A549 (cell line): ENCODE data around the gene CACNB1. TPM values are rescaled to one million over a fixed set of nuclear protein-coding genes. Genes with fewer than 3 reads are reported as not detected.

Source experiments
- ATAC-seq, 2 experiments: fragments of 200-7000 bp in 1 of 2; fragments of >200 bp in 1 of 2; cut with Nextera tagmentation in 1 of 2; cut with Tn5 transposase in 1 of 2; 3 replicates each; pipeline versions ENCODE4 v1.8.0 to v1.9.1; 2018 to 2020; ENCODE audit warnings: mild to moderate bottlenecking in 1 of 2, moderate library complexity in 1 of 2
- CTCF ChIA-PET: fragments of 300-600 bp; sonication (Branson Sonifier 250); formaldehyde crosslinking; extraction: SDS; loops from one replicate; lab custom pipeline; 2021; ENCODE audit warnings: antibody characterized with exemption, inconsistent platforms; lab: Yijun Ruan, JAX
- POLR2A ChIA-PET: fragments of 350-600 bp; formaldehyde crosslinking; extraction: SDS; loops from one replicate; lab custom pipeline; 2021; ENCODE audit warnings: antibody characterized with exemption, inconsistent platforms; lab: Yijun Ruan, JAX
- DNase-seq, 2 experiments: peaks; one replicate each; pipeline versions ENCODE4 v3.0.0 to v3.0.0-alpha.2; 2011 to 2016; ENCODE audit warnings: low read depth in 1 of 2, low spot score in 1 of 2
- FAIRE-seq: peaks from 2 replicates; lab custom pipeline; 2011; peaks lifted over from hg19 to GRCh38; lab: Jason Lieb, UNC
- H3K27ac ChIP-seq, 2 experiments: fragments of >200 bp; sonication (Bioruptor Twin); formaldehyde crosslinking; 3 replicates each; pipeline ENCODE4 v1.5.1; 2016 to 2017
- H3K4me1 ChIP-seq: fragments of >200 bp; sonication (Bioruptor Twin); formaldehyde crosslinking; 3 replicates; pipeline ENCODE4 v1.6.1; 2016
- H3K4me2 ChIP-seq: fragments of >200 bp; sonication (Bioruptor Twin); formaldehyde crosslinking; 3 replicates; pipeline ENCODE4 v1.6.1; 2016
- H3K4me3 ChIP-seq: fragments of >200 bp; sonication (Bioruptor Twin); formaldehyde crosslinking; 3 replicates; pipeline ENCODE4 v1.5.1; 2016
- H3K9me3 ChIP-seq: fragments of >200 bp; sonication (Bioruptor Twin); formaldehyde crosslinking; 3 replicates; pipeline ENCODE4 v1.6.1; 2016
- CEBPB ChIP-seq, 2 experiments: fragments of >200 bp in 1 of 2; sonication (Bioruptor Twin) in 1 of 2; formaldehyde crosslinking in 1 of 2; IDR thresholded peaks; 2 replicates each; pipeline ENCODE4 v1.6.1; 2012 to 2016
- CHD2 ChIP-seq: fragments of 150-350 bp; IDR thresholded peaks from 2 replicates; pipeline ENCODE4 v1.6.1; 2014; ENCODE audit warnings: low read length; ENCODE audit not compliant: partially characterized antibody
- CTCF ChIP-seq: fragments of >200 bp; sonication (Bioruptor Twin); formaldehyde crosslinking; IDR thresholded peaks from 3 replicates; pipeline ENCODE4 v1.5.1; 2016
- ELK1 ChIP-seq: fragments of 150-350 bp; IDR thresholded peaks from 2 replicates; pipeline ENCODE4 v1.6.1; 2014; ENCODE audit warnings: low read depth, mild to moderate bottlenecking, low read length
- GATA3 ChIP-seq: IDR thresholded peaks from 2 replicates; pipeline ENCODE4 v1.6.1; 2012; ENCODE audit warnings: borderline replicate concordance
- HDAC2 ChIP-seq: fragments of 200-600 bp; sonication (generic); IDR thresholded peaks from 2 replicates; pipeline ENCODE4 v1.6.1; 2016
- HOXB13 ChIP-seq: fragments of 250-450 bp; sonication (Bioruptor Pico); IDR thresholded peaks from 2 replicates; pipeline ENCODE4 v1.5.0; 2020; ENCODE audit warnings: low read depth, mild to moderate bottlenecking, moderate library complexity
- JUN ChIP-seq, 2 experiments: fragments of >200 bp; sonication (Bioruptor Twin); formaldehyde crosslinking; IDR thresholded peaks; 2 replicates in 1 of 2; 3 replicates in 1 of 2; pipeline ENCODE4 v1.6.1; 2016 to 2017
- JUNB ChIP-seq: fragments of >200 bp; sonication (Bioruptor Twin); formaldehyde crosslinking; IDR thresholded peaks from 2 replicates; pipeline ENCODE4 v1.6.1; 2016
- MAX ChIP-seq: IDR thresholded peaks from 2 replicates; pipeline ENCODE4 v1.6.1; 2012
- PBX3 ChIP-seq: IDR thresholded peaks from 2 replicates; pipeline ENCODE4 v1.6.1; 2012
- POLR2A ChIP-seq: IDR thresholded peaks from 2 replicates; pipeline ENCODE4 v1.6.1; 2012; ENCODE audit warnings: mild to moderate bottlenecking, low read length
- POLR2AphosphoS2 ChIP-seq: conservative IDR thresholded peaks from 2 replicates; pipeline ENCODE4 v1.6.1; 2012; ENCODE audit warnings: low read length, improper control_type of control experiment, inconsistent platforms
- RARB ChIP-seq: fragments of 250-450 bp; sonication (Bioruptor Pico); IDR thresholded peaks from 2 replicates; pipeline ENCODE4 v1.8.0; 2021; ENCODE audit warnings: mild to moderate bottlenecking, moderate library complexity
- RCOR1 ChIP-seq: fragments of 150-350 bp; IDR thresholded peaks from 2 replicates; pipeline ENCODE4 v1.6.1; 2014; ENCODE audit warnings: antibody characterized with exemption, low read length, low read depth
- SMC3 ChIP-seq: fragments of >200 bp; sonication (Bioruptor Twin); formaldehyde crosslinking; IDR thresholded peaks from 3 replicates; pipeline ENCODE4 v1.6.1; 2018; ENCODE audit warnings: inconsistent platforms
- SREBF2 ChIP-seq: fragments of 450-650 bp; IDR thresholded peaks from 2 replicates; pipeline ENCODE4 v1.6.1; 2014; ENCODE audit warnings: mild to moderate bottlenecking, moderate library complexity
- TP53 ChIP-seq: fragments of 250-450 bp; sonication (Bioruptor Pico); IDR thresholded peaks from 2 replicates; pipeline ENCODE4 v1.5.0; 2021; ENCODE audit warnings: mild to moderate bottlenecking, moderate library complexity
- USF2 ChIP-seq: fragments of 450-650 bp; IDR thresholded peaks from 2 replicates; pipeline ENCODE4 v1.6.1; 2014; ENCODE audit warnings: antibody characterized with exemption
- ZSCAN20 ChIP-seq: fragments of 250-450 bp; sonication (Bioruptor Pico); IDR thresholded peaks from 2 replicates; pipeline ENCODE4 v1.8.0; 2022; ENCODE audit warnings: mild to moderate bottlenecking, moderate library complexity
- WGBS: methylation state at CpG from one replicate; pipeline ENCODE4 v1.1.6; 2017; ENCODE audit errors: missing lambda C conversion rate; 5-methylcytosine and 5-hydroxymethylcytosine counted together
- polyA plus RNA-seq, 4 experiments: library from polyadenylated mRNA; depleted of rRNA in 3 of 4; stranded (reverse); fragments of >200 nt; fragmentation: RNase III in 1 of 4; extraction: RNeasy Plus Mini Kit Qiagen cat#74134 plus additional on column Dnase treatment in 1 of 4; gene quantifications; 2 replicates in 3 of 4; 3 replicates in 1 of 4; pipeline ENCODE4 v1.2.3, GENCODE V29; 2011 to 2017

The CACNB1 gene
- polyA plus RNA-seq, 2 of the 4 experiments (the other 2 are of a cell fraction): 3.6 to 3.9 TPM

- no peak for TF ChIP-seq ELK1
- TF ChIP-seq JUNB: no peak
- TF ChIP-seq JUN (IDR thresholded peaks at IDR 0.05): no peak
These were observed 24.7 kb upstream of the CACNB1 start (continued) for GRCh38 chr17:39222151-39222550.

GRCh38 chr17:39221572-39221971, 24.1 kb upstream of the CACNB1 start:
- TF ChIP-seq CEBPB (IDR thresholded peaks at IDR 0.05) (no peak), POLR2AphosphoS2 (no peak), CHD2 (no peak), HDAC2 (no peak), TP53 (CRISPR knock-in tag) (no peak), RCOR1 (no peak), SREBF2 (no peak), ELK1 (no peak), HOXB13 (CRISPR knock-in tag) (no peak), ZSCAN20 (no peak), CTCF (no peak), JUN (IDR thresholded peaks at IDR 0.05) (no peak), POLR2A (no peak), PBX3 (no peak), SMC3 (no peak), USF2 (no peak)
- Histone ChIP-seq H3K9me3 (no peaks in the 10 kb centered on the region), H3K4me2 (no peak overlapping the region), H3K4me1 (peaks cover 23% of the 10 kb centered on the region), H3K27ac (peak overlapping the region in 1 of 2 experiments; percentile 34; a peak in 1 of 6 replicates), H3K4me3 (no peak overlapping the region)
- no peak for FAIRE-seq
- POLR2A ChIA-PET: interaction anchor here (1.2 kb wide), 1 partner anchor 22 kb away, joined by 4 read pairs; the partner anchor contains the start of gene RPL19
- no peak for DNase-seq
- ATAC-seq: no peak
- 86% methylated on average over 6 of the region's 6 CpGs for WGBS
- CTCF ChIA-PET: interaction anchor here (1.4 to 31.5 kb wide), 3 partner anchors 16 to 57 kb away, joined by 6 to 1140 read pairs (median 105); no protein-coding TSS in a partner anchor

- Histone ChIP-seq H3K4me3 (no peak overlapping the region), H3K9me3 (no peaks in the 10 kb centered on the region)
- DNase-seq: no peak
- TF ChIP-seq MAX (no peak), GATA3 (no peak), RARB (CRISPR knock-in tag) (no peak), CEBPB (IDR thresholded peaks at IDR 0.05) (no peak)
- TF ChIP-seq, all 56 proteins: peak for 0
- ChIA-PET CTCF (interaction anchor here (0.8 to 31.5 kb wide), 4 partner anchors 9 to 28 kb away, joined by 3 to 1140 read pairs (median 54); no protein-coding TSS in a partner anchor), POLR2A (no interaction called here)
- Histone ChIP-seq H3K4me1 (peaks cover 15% of the 10 kb centered on the region; the same call in 1 of the 3 replicates), H3K4me2 (no peak overlapping the region), H3K27ac (no peak overlapping the region; a peak in 1 of 6 replicates)
- FAIRE-seq (no peak), ATAC-seq (no peak)
- WGBS: 54% methylated on average over 8 of the region's 8 CpGs
These were observed 22.2 kb upstream of the CACNB1 start for GRCh38 chr17:39219647-39220154.
